ENCODE results near the gene SPG21.

Gene SPG21

GRCh38 chr15:64960153-64960552 lies 29.6 kb downstream of the SPG21 start:
- DNase-seq (ENCODE audit: low read depth) = no peak
- H3K4me3 ChIP-seq (ENCODE audit: control insufficient read depth, low read depth, low read length) = no peak overlapping the region
- no peak for TF ChIP-seq CTCF (conservative IDR thresholded peaks at IDR 0.05; ENCODE audit: control insufficient read depth, insufficient read depth, low read depth, low read length)

- TF ChIP-seq CTCF (conservative IDR thresholded peaks at IDR 0.05; ENCODE audit: control insufficient read depth, insufficient read depth, low read depth, low read length) = no peak
These were observed 30.6 kb downstream of the SPG21 start for GRCh38 chr15:64959128-64959527.

GRCh38 chr15:64954395-64954794 lies 35.3 kb downstream of the SPG21 start:
- no peak overlapping the region for H3K4me3 ChIP-seq (ENCODE audit: control insufficient read depth, low read depth, low read length)
- TF ChIP-seq CTCF (conservative IDR thresholded peaks at IDR 0.05; ENCODE audit: control insufficient read depth, insufficient read depth, low read depth, low read length) = no peak
- DNase-seq (ENCODE audit: low read depth) = no peak

More at GRCh38 chr15:64959128-64959527, 30.6 kb downstream of the SPG21 start:
- DNase-seq (ENCODE audit: low read depth) = no peak
- no peak overlapping the region for H3K4me3 ChIP-seq (ENCODE audit: control insufficient read depth, low read depth, low read length)

- TF ChIP-seq CTCF (conservative IDR thresholded peaks at IDR 0.05; ENCODE audit: control insufficient read depth, insufficient read depth, low read depth, low read length) = no peak
- no peak for DNase-seq (ENCODE audit: low read depth)
- no peak overlapping the region for H3K4me3 ChIP-seq (ENCODE audit: control insufficient read depth, low read depth, low read length)
These were observed 37.8 kb downstream of the SPG21 start for GRCh38 chr15:64951777-64952418.

GRCh38 chr15:64950888-64951287 lies 38.8 kb downstream of the SPG21 start:
- H3K4me3 ChIP-seq (ENCODE audit: control insufficient read depth, low read depth, low read length) = no peak overlapping the region
- TF ChIP-seq CTCF (conservative IDR thresholded peaks at IDR 0.05; ENCODE audit: control insufficient read depth, insufficient read depth, low read depth, low read length) = no peak
- DNase-seq (ENCODE audit: low read depth) = no peak

- no peak overlapping the region for H3K4me3 ChIP-seq (ENCODE audit: control insufficient read depth, low read depth, low read length)
- TF ChIP-seq CTCF (conservative IDR thresholded peaks at IDR 0.05; ENCODE audit: control insufficient read depth, insufficient read depth, low read depth, low read length) = no peak
- no peak for DNase-seq (ENCODE audit: low read depth)
These were observed 40.1 kb downstream of the SPG21 start for GRCh38 chr15:64949383-64950186.
